ENCODE results near the gene CARS1.

The CARS1 gene

GRCh38 chr11:3093281-3094191 is 36.3 kb upstream of the CARS1 start:
- in situ Hi-C loops (cut with MboI; ENCODE audit: low sequenced_read_pairs, unreplicated experiment): loop anchor here (10.0 kb wide), 1 partner anchor 59 kb away; no protein-coding TSS in a partner anchor
- TF ChIP-seq CTCF (IDR thresholded peaks at IDR 0.05; ENCODE audit: borderline replicate concordance, control extremely low read depth, extremely low read depth, insufficient read depth, missing control alignments): no peak
- DNase-seq (ENCODE audit: low spot score): peak; percentile 21

GRCh38 chr11:3092603-3093141 is 35.4 kb upstream of the CARS1 start:
- in situ Hi-C loops (cut with MboI; ENCODE audit: low sequenced_read_pairs, unreplicated experiment): loop anchor here (10.0 kb wide), 1 partner anchor 58 kb away; no protein-coding TSS in a partner anchor

GRCh38 chr11:3091846-3092602 is 34.8 kb upstream of the CARS1 start:
- in situ Hi-C loops (cut with MboI; ENCODE audit: low sequenced_read_pairs, unreplicated experiment): loop anchor here (10.0 kb wide), 1 partner anchor 57 kb away; no protein-coding TSS in a partner anchor
- peak; percentile 96 for DNase-seq (ENCODE audit: low spot score)

More at GRCh38 chr11:3092603-3093141, 35.4 kb upstream of the CARS1 start:
- DNase-seq (ENCODE audit: low spot score): peak; percentile 38
- no peak for TF ChIP-seq CTCF (IDR thresholded peaks at IDR 0.05; ENCODE audit: borderline replicate concordance, control extremely low read depth, extremely low read depth, insufficient read depth, missing control alignments)

GRCh38 chr11:3091081-3091845 is 34.0 kb upstream of the CARS1 start:
- no peak for DNase-seq (ENCODE audit: low spot score)
- TF ChIP-seq CTCF (IDR thresholded peaks at IDR 0.05; ENCODE audit: borderline replicate concordance, control extremely low read depth, extremely low read depth, insufficient read depth, missing control alignments): no peak
- in situ Hi-C loops (cut with MboI; ENCODE audit: low sequenced_read_pairs, unreplicated experiment): loop anchor here (10.0 kb wide), 1 partner anchor 56 kb away; no protein-coding TSS in a partner anchor

More at GRCh38 chr11:3091846-3092602, 34.8 kb upstream of the CARS1 start:
- TF ChIP-seq CTCF (IDR thresholded peaks at IDR 0.05; ENCODE audit: borderline replicate concordance, control extremely low read depth, extremely low read depth, insufficient read depth, missing control alignments): peak; percentile 98

- DNase-seq (ENCODE audit: low spot score): peak; percentile 29
- in situ Hi-C loops (cut with MboI; ENCODE audit: low sequenced_read_pairs, unreplicated experiment): loop anchor here (10.0 kb wide), 1 partner anchor 55 kb away; no protein-coding TSS in a partner anchor
- no peak for TF ChIP-seq CTCF (IDR thresholded peaks at IDR 0.05; ENCODE audit: borderline replicate concordance, control extremely low read depth, extremely low read depth, insufficient read depth, missing control alignments)
Observed at GRCh38 chr11:3090096-3090901, 33.1 kb upstream of the CARS1 start.
